ENCODE data around the gene DNMT1. TPM values are rescaled to one million over a fixed set of nuclear protein-coding genes. Genes with fewer than 3 reads are reported as not detected.

The DNMT1 gene
- total RNA-seq, result 69.2 TPM

GRCh38 chr19:10194500-10195198, at the start of gene DNMT1:
Gene DNMT1 (minus strand): TSS chr19:10194953. CDS start chr19:10194899, 54 bp downstream.

GRCh38 chr19:10230861-10231611, 36.3 kb upstream of the DNMT1 start, which contains the start of gene S1PR2:
Gene S1PR2 (minus strand): TSS chr19:10231331. CDS start chr19:10224905, 6,426 bp downstream.

GRCh38 chr19:10111405-10111811, 83.3 kb downstream of the DNMT1 start, which contains the start of gene P2RY11:
Gene P2RY11 (plus strand): TSS chr19:10111693. CDS start chr19:10111722, 29 bp downstream.

GRCh38 chr19:10106100-10106936, 88.4 kb downstream of the DNMT1 start, which contains the start of gene PPAN:
Gene PPAN (plus strand): TSS chr19:10106362. CDS start chr19:10106395, 33 bp downstream.

GRCh38 chr19:10085641-10086590, 108.8 kb downstream of the DNMT1 start, which contains the start of gene SHFL:
Gene SHFL (plus strand): TSS chr19:10086317. CDS start chr19:10086428, 111 bp downstream.

Other genes starting within 250 kb of the DNMT1 start
- 31.9 TPM for gene COL5A3, start 184.4 kb downstream of the DNMT1 start, total RNA-seq
- not detected for gene RDH8, start 181.5 kb downstream of the DNMT1 start, total RNA-seq
- gene SHFL, start 108.6 kb downstream of the DNMT1 start, total RNA-seq, result 21.2 TPM
- 0.88 TPM for gene ANGPTL6, start 92.3 kb downstream of the DNMT1 start, total RNA-seq
- 32.8 TPM for gene PPAN, start 88.6 kb downstream of the DNMT1 start, total RNA-seq
- gene P2RY11, start 83.3 kb downstream of the DNMT1 start, total RNA-seq, result 7.1 TPM
- 149 TPM for gene EIF3G, start 75.1 kb downstream of the DNMT1 start, total RNA-seq
- 8.9 TPM for gene S1PR2, start 36.4 kb upstream of the DNMT1 start, total RNA-seq
- 19.0 TPM for gene MRPL4, start 57.3 kb upstream of the DNMT1 start, total RNA-seq
- 15.1 TPM for gene ICAM1, start 76.2 kb upstream of the DNMT1 start, total RNA-seq
- 0.38 TPM for gene ICAM4, start 92.0 kb upstream of the DNMT1 start, total RNA-seq
- gene ICAM5, start 95.0 kb upstream of the DNMT1 start, total RNA-seq, result 3.4 TPM
- gene ZGLP1, start 114.9 kb upstream of the DNMT1 start, total RNA-seq, result 4.4 TPM
- 18.5 TPM for gene FDX2, start 121.1 kb upstream of the DNMT1 start, total RNA-seq
- 18.9 TPM for gene RAVER1, start 138.6 kb upstream of the DNMT1 start, total RNA-seq
- 1.6 TPM for gene ICAM3, start 144.7 kb upstream of the DNMT1 start, total RNA-seq
- gene TYK2, start 185.6 kb upstream of the DNMT1 start, total RNA-seq, result 84.4 TPM
- gene CDC37, start 208.6 kb upstream of the DNMT1 start, total RNA-seq, result 109 TPM
- 7.6 TPM for gene PDE4A, start 225.6 kb upstream of the DNMT1 start, total RNA-seq

Measured in camera-type eye (tissue), 1 donor.